ENCODE data around the gene CCDC33.

CCDC33 gene

GRCh38 chr15:74289671-74290070, 53.5 kb downstream of the CCDC33 start:
- no peak for DNase-seq (ENCODE audit: extremely low read depth, low read depth)
- no peak for TF ChIP-seq CTCF (IDR thresholded peaks at IDR 0.05; ENCODE audit: low read depth, low read length, missing control alignments)

GRCh38 chr15:74290645-74291044, 54.5 kb downstream of the CCDC33 start:
- H3K4me3 ChIP-seq (replicated peaks; ENCODE audit: low read depth, low read length), result no peak overlapping the region
- DNase-seq (ENCODE audit: extremely low read depth, low read depth), result no peak
- TF ChIP-seq CTCF (IDR thresholded peaks at IDR 0.05; ENCODE audit: low read depth, low read length, missing control alignments), result no peak

More at GRCh38 chr15:74289671-74290070, 53.5 kb downstream of the CCDC33 start:
- H3K4me3 ChIP-seq (replicated peaks; ENCODE audit: low read depth, low read length), result no peak overlapping the region

- DNase-seq (ENCODE audit: extremely low read depth, low read depth), result peak; percentile 54
- no peak overlapping the region for H3K4me3 ChIP-seq (replicated peaks; ENCODE audit: low read depth, low read length)
Observed at GRCh38 chr15:74291101-74292071, 55.3 kb downstream of the CCDC33 start.

GRCh38 chr15:74293021-74293810, 57.1 kb downstream of the CCDC33 start:
- no peak for DNase-seq (ENCODE audit: extremely low read depth, low read depth)
- TF ChIP-seq CTCF (IDR thresholded peaks at IDR 0.05; ENCODE audit: low read depth, low read length, missing control alignments), result no peak
- H3K4me3 ChIP-seq (replicated peaks; ENCODE audit: low read depth, low read length), result no peak overlapping the region

More at GRCh38 chr15:74291101-74292071, 55.3 kb downstream of the CCDC33 start:
- no peak for TF ChIP-seq CTCF (IDR thresholded peaks at IDR 0.05; ENCODE audit: low read depth, low read length, missing control alignments)

GRCh38 chr15:74294010-74294409, 57.9 kb downstream of the CCDC33 start:
- H3K4me3 ChIP-seq (replicated peaks; ENCODE audit: low read depth, low read length), result no peak overlapping the region
- no peak for TF ChIP-seq CTCF (IDR thresholded peaks at IDR 0.05; ENCODE audit: low read depth, low read length, missing control alignments)
- DNase-seq (ENCODE audit: extremely low read depth, low read depth), result no peak

GRCh38 chr15:74295800-74296199, 59.7 kb downstream of the CCDC33 start:
- no peak overlapping the region for H3K4me3 ChIP-seq (replicated peaks; ENCODE audit: low read depth, low read length)
- no peak for TF ChIP-seq CTCF (IDR thresholded peaks at IDR 0.05; ENCODE audit: low read depth, low read length, missing control alignments)
- no peak for DNase-seq (ENCODE audit: extremely low read depth, low read depth)
